Activated CD4-positive, alpha-beta T cell treated with anti-CD3 and anti-CD28 coated beads for 36 hours (primary cell): ENCODE measurements around the gene PAM. TPM values are rescaled to one million over a fixed set of nuclear protein-coding genes. Genes with fewer than 3 reads are reported as not detected.
A peak's percentile ranks its signal among the peaks of the same experiment; 100 is the strongest.

ENCODE experiments used
- ATAC-seq: fragments of 200-7000 bp; cut with Tn5 transposase; one replicate; pipeline ENCODE4 v1.10.0; 2021; ENCODE audit warnings: mild to moderate bottlenecking, moderate library complexity
- CTCF ChIA-PET: fragments of 350-600 bp; sonication (Branson Sonifier 250); formaldehyde crosslinking; loops from one replicate; lab custom pipeline; 2021; ENCODE audit warnings: antibody characterized with exemption; lab: Charles Lee
- POLR2A ChIA-PET: fragments of 350-600 bp; sonication (Branson Sonifier 250); formaldehyde crosslinking; loops from one replicate; lab custom pipeline; 2021; ENCODE audit warnings: antibody characterized with exemption, inconsistent platforms; lab: Charles Lee
- DNase-seq: peaks from one replicate; pipeline ENCODE4 v3.0.0-alpha.2; 2020
- H3K27ac Mint-ChIP-seq: one replicate; pipeline ENCODE4 v1.8.0; 2021; ENCODE audit warnings: mixed read lengths
- H3K27me3 Mint-ChIP-seq: one replicate; pipeline ENCODE4 v1.8.0; 2021; ENCODE audit warnings: mixed read lengths
- H3K36me3 Mint-ChIP-seq: one replicate; pipeline ENCODE4 v1.8.0; 2021; ENCODE audit warnings: low read depth, mixed read lengths
- H3K4me1 Mint-ChIP-seq: one replicate; pipeline ENCODE4 v1.8.0; 2021; ENCODE audit warnings: mixed read lengths
- H3K4me3 Mint-ChIP-seq: one replicate; pipeline ENCODE4 v1.8.0; 2021; ENCODE audit warnings: mild to moderate bottlenecking, moderate library complexity, mixed read lengths
- H3K9me3 Mint-ChIP-seq: one replicate; pipeline ENCODE4 v1.8.0; 2021; ENCODE audit warnings: low read depth, mixed read lengths
- intact Hi-C, 2 experiments: fragments of 100-400 bp; cut with DNase I in 1 of 2; cut with micrococcal nuclease in 1 of 2; formaldehyde crosslinking; loops; one replicate each; pipeline versions ENCODE4 v1.14.2 to v1.15.1; 2022 to 2024; cut with DNase I, micrococcal nuclease
- total RNA-seq, 2 experiments: library from RNA; stranded (reverse); gene quantifications; one replicate each; pipeline ENCODE4 v1.2.3, GENCODE V29; 2021

The PAM gene
- total RNA-seq, 2 experiments from 2014 or later = 54.0 to 68.3 TPM

GRCh38 chr5:102807878-102808502 is 52.9 kb downstream of the PAM start:
- Mint-ChIP-seq H3K9me3 (no peaks in the 10 kb centered on the region), H3K27me3 (no peaks in the 10 kb centered on the region), H3K36me3 (peaks cover 7% of the 10 kb centered on the region), H3K4me3 (no peak overlapping the region), H3K4me1 (peaks cover 4% of the 10 kb centered on the region), H3K27ac (no peak overlapping the region)
- ATAC-seq (peak; percentile 39), DNase-seq (no peak)
- intact Hi-C loops = no loop called here
- POLR2A ChIA-PET = interaction anchor here (0.6 kb wide), 1 partner anchor 93 kb away, joined by 4 read pairs; no protein-coding TSS in a partner anchor
- CTCF ChIA-PET = interaction anchor here (0.8 to 2.3 kb wide), 2 partner anchors 25 to 126 kb away, joined by 3 to 8 read pairs; no protein-coding TSS in a partner anchor

- CTCF ChIA-PET = no interaction called here
- ATAC-seq (no peak), DNase-seq (no peak)
- H3K36me3 Mint-ChIP-seq = peaks cover 7% of the 10 kb centered on the region
- no peaks in the 10 kb centered on the region for H3K9me3 Mint-ChIP-seq
- H3K4me1 Mint-ChIP-seq = peaks cover 4% of the 10 kb centered on the region
- POLR2A ChIA-PET = interaction anchor here (0.6 kb wide), 1 partner anchor 94 kb away, joined by 4 read pairs; no protein-coding TSS in a partner anchor
- H3K27me3 Mint-ChIP-seq = no peaks in the 10 kb centered on the region
- H3K4me3 Mint-ChIP-seq = no peak overlapping the region
- intact Hi-C loops = no loop called here
- no peak overlapping the region for H3K27ac Mint-ChIP-seq
Observed at GRCh38 chr5:102809033-102809432, 53.9 kb downstream of the PAM start.

- ChIA-PET CTCF (interaction anchor here (0.8 to 1.0 kb wide), 2 partner anchors 13 to 34 kb away, joined by 3 read pairs; no protein-coding TSS in a partner anchor), POLR2A (no interaction called here)
- Mint-ChIP-seq H3K4me1 (peaks cover 22% of the 10 kb centered on the region), H3K27me3 (no peaks in the 10 kb centered on the region), H3K4me3 (no peak overlapping the region), H3K9me3 (no peaks in the 10 kb centered on the region), H3K36me3 (peaks cover 2% of the 10 kb centered on the region), H3K27ac (no peak overlapping the region)
- no peak for ATAC-seq
- intact Hi-C loops = no loop called here
- no peak for DNase-seq
Observed at GRCh38 chr5:102811972-102812371, 56.9 kb downstream of the PAM start.

GRCh38 chr5:102813740-102814139 is 58.6 kb downstream of the PAM start:
- ATAC-seq (no peak), DNase-seq (no peak)
- CTCF ChIA-PET = no interaction called here
- POLR2A ChIA-PET = no interaction called here
- Mint-ChIP-seq H3K36me3 (peaks cover 2% of the 10 kb centered on the region), H3K27me3 (no peaks in the 10 kb centered on the region), H3K4me1 (peaks cover 18% of the 10 kb centered on the region), H3K4me3 (no peak overlapping the region), H3K27ac (no peak overlapping the region), H3K9me3 (no peaks in the 10 kb centered on the region)
- intact Hi-C loops = no loop called here

GRCh38 chr5:102815084-102815483 is 60.0 kb downstream of the PAM start:
- CTCF ChIA-PET = no interaction called here
- Mint-ChIP-seq H3K36me3 (peaks cover 2% of the 10 kb centered on the region), H3K4me3 (no peak overlapping the region), H3K27ac (no peak overlapping the region), H3K4me1 (peaks cover 18% of the 10 kb centered on the region), H3K9me3 (no peaks in the 10 kb centered on the region), H3K27me3 (no peaks in the 10 kb centered on the region)
- intact Hi-C loops = no loop called here
- no peak for DNase-seq
- POLR2A ChIA-PET = no interaction called here
- no peak for ATAC-seq

GRCh38 chr5:102815540-102816332 is 60.6 kb downstream of the PAM start:
- CTCF ChIA-PET = no interaction called here
- peaks cover 18% of the 10 kb centered on the region for H3K4me1 Mint-ChIP-seq
- no peak for ATAC-seq

GRCh38 chr5:102818345-102818744 is 63.2 kb downstream of the PAM start:
- ChIA-PET CTCF (no interaction called here), POLR2A (no interaction called here)
- Mint-ChIP-seq H3K4me1 (peaks cover 28% of the 10 kb centered on the region), H3K9me3 (no peaks in the 10 kb centered on the region), H3K27me3 (no peaks in the 10 kb centered on the region), H3K27ac (no peak overlapping the region), H3K36me3 (no peaks in the 10 kb centered on the region), H3K4me3 (no peak overlapping the region)
- no peak for ATAC-seq
- intact Hi-C loops = no loop called here
- no peak for DNase-seq

More at GRCh38 chr5:102815540-102816332, 60.6 kb downstream of the PAM start:
- H3K27ac Mint-ChIP-seq = no peak overlapping the region
- H3K9me3 Mint-ChIP-seq = no peaks in the 10 kb centered on the region
- no peaks in the 10 kb centered on the region for H3K27me3 Mint-ChIP-seq
- no peak overlapping the region for H3K4me3 Mint-ChIP-seq
- intact Hi-C loops = no loop called here
- peaks cover 1% of the 10 kb centered on the region for H3K36me3 Mint-ChIP-seq
- POLR2A ChIA-PET = no interaction called here
- DNase-seq = no peak

GRCh38 chr5:102818934-102819333 is 63.8 kb downstream of the PAM start:
- H3K27ac Mint-ChIP-seq = no peak overlapping the region
- POLR2A ChIA-PET = no interaction called here
- no peaks in the 10 kb centered on the region for H3K9me3 Mint-ChIP-seq
- CTCF ChIA-PET = no interaction called here
- no peaks in the 10 kb centered on the region for H3K27me3 Mint-ChIP-seq
- intact Hi-C loops = no loop called here
- peaks cover 28% of the 10 kb centered on the region for H3K4me1 Mint-ChIP-seq
- DNase-seq (no peak), ATAC-seq (no peak)
- no peak overlapping the region for H3K4me3 Mint-ChIP-seq
- no peaks in the 10 kb centered on the region for H3K36me3 Mint-ChIP-seq

- POLR2A ChIA-PET = no interaction called here
- DNase-seq = no peak
- H3K36me3 Mint-ChIP-seq = no peaks in the 10 kb centered on the region
- no peaks in the 10 kb centered on the region for H3K9me3 Mint-ChIP-seq
- no peak overlapping the region for H3K4me3 Mint-ChIP-seq
- no peak for ATAC-seq
- no peak overlapping the region for H3K27ac Mint-ChIP-seq
- peaks cover 28% of the 10 kb centered on the region for H3K4me1 Mint-ChIP-seq
- no peaks in the 10 kb centered on the region for H3K27me3 Mint-ChIP-seq
- intact Hi-C loops = no loop called here
- CTCF ChIA-PET = interaction anchor here (1.6 kb wide), 1 partner anchor 39 kb away, joined by 6 read pairs; no protein-coding TSS in a partner anchor
Observed at GRCh38 chr5:102819634-102820033, 64.5 kb downstream of the PAM start.

- DNase-seq (no peak), ATAC-seq (no peak)
- Mint-ChIP-seq H3K27me3 (no peaks in the 10 kb centered on the region), H3K9me3 (no peaks in the 10 kb centered on the region), H3K36me3 (no peaks in the 10 kb centered on the region), H3K27ac (no peak overlapping the region), H3K4me3 (no peak overlapping the region), H3K4me1 (peaks cover 14% of the 10 kb centered on the region)
- POLR2A ChIA-PET = no interaction called here
- intact Hi-C loops = no loop called here
- CTCF ChIA-PET = interaction anchor here (1.7 kb wide), 1 partner anchor 20 kb away, joined by 4 read pairs; no protein-coding TSS in a partner anchor
Observed at GRCh38 chr5:102823441-102823874, 68.4 kb downstream of the PAM start.

- ChIA-PET CTCF (interaction anchor here (0.5 to 0.9 kb wide), 2 partner anchors 10 to 72 kb away, joined by 3 to 4 read pairs; partner anchors contain the start of gene PAM), POLR2A (no interaction called here)
- no peaks in the 10 kb centered on the region for H3K27me3 Mint-ChIP-seq
- no peak overlapping the region for H3K4me3 Mint-ChIP-seq
- H3K4me1 Mint-ChIP-seq = peaks cover 14% of the 10 kb centered on the region
- H3K27ac Mint-ChIP-seq = no peak overlapping the region
- H3K36me3 Mint-ChIP-seq = no peaks in the 10 kb centered on the region
- ATAC-seq (no peak), DNase-seq (no peak)
- no peaks in the 10 kb centered on the region for H3K9me3 Mint-ChIP-seq
- intact Hi-C loops = no loop called here
Observed at GRCh38 chr5:102826629-102827028, 71.5 kb downstream of the PAM start.
